SJSA1 (cell line): ENCODE measurements around the gene TUBB3. TPM values are rescaled to one million over a fixed set of nuclear protein-coding genes. Genes with fewer than 3 reads are reported as not detected.
"Not testable (repeated sequence)": the region's sequence is repeated elsewhere in the genome, so short reads cannot be mapped to it uniquely, and the experiment has no call there.

Source experiments
- DNase-seq, 2 experiments: peaks; one replicate each; pipeline ENCODE4 v3.0.0-alpha.2; 2015 to 2020; ENCODE audit warnings: low spot score in 2 of 2, low read depth in 1 of 2
- H3K27ac ChIP-seq: fragments of 250-450 bp; sonication (Bioruptor Pico); 2 replicates; pipeline ENCODE4 v1.5.1; 2020; ENCODE audit warnings: mild to moderate bottlenecking, moderate library complexity
- H3K27me3 ChIP-seq: fragments of 250-450 bp; sonication (Bioruptor Pico); replicated peaks from 2 replicates; pipeline ENCODE4 v1.5.1; 2020; ENCODE audit warnings: mild to moderate bottlenecking, moderate library complexity
- H3K36me3 ChIP-seq: fragments of 250-450 bp; sonication (Bioruptor Pico); 2 replicates; pipeline ENCODE4 v1.5.1; 2020; ENCODE audit warnings: mild to moderate bottlenecking
- H3K4me1 ChIP-seq: fragments of 250-450 bp; sonication (Bioruptor Pico); replicated peaks from 2 replicates; pipeline ENCODE4 v1.6.1; 2021; ENCODE audit warnings: mild to moderate bottlenecking
- H3K4me3 ChIP-seq: fragments of 250-450 bp; sonication (Bioruptor Pico); 2 replicates; pipeline ENCODE4 v1.5.1; 2020; ENCODE audit warnings: mild to moderate bottlenecking
- H3K9me3 ChIP-seq: fragments of 250-450 bp; sonication (Bioruptor Pico); replicated peaks from 2 replicates; pipeline ENCODE4 v1.5.1; 2020; ENCODE audit warnings: mild to moderate bottlenecking
- total RNA-seq: library from RNA; depleted of rRNA; stranded (reverse); fragments of >200 nt; shearing (Covaris generic); gene quantifications from 2 replicates; pipeline ENCODE4 v1.2.3, GENCODE V29; 2014

Gene TUBB3
- total RNA-seq, 1 experiment from 2014 or later, result 104 TPM

DNA sequence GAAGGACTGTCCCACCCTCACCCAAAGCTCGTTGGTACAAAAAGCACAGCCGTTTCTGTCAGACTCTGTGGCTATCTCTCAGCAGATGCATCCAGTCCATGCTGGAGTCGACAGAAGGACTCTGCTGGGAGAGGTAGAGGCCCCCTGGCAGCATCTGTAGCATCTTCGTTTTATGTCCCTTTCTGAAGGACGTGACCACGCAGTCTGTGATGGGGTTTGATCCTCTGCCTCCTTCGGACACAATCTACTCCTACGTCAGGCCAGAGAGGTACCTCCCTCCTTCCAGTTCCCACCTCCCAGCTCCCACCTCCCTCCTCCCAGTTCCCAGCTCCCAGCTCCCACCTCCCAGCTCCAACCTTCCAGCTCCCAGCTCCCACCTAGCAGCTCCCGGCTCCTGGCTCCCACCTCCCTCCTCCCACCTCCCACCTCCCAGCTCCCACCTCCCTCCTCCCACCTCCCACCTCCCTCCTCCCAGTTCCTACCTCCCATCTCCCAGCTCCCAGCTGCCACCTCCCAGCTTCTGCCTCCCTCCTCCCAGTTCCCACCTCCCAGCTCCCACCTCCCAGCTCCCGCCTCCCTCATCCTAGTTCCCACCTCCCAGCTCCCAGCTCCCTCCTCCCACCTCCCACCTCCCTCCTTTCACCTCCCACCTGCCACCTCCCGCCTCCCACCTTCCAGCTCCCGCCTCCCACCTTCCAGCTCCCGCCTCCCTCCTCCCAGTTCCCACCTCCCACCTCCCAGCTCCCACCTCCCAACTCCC lies 15.9 kb upstream of the TUBB3 start:
- DNase-seq, result no peak
- peaks cover 5% of the 10 kb centered on the region for H3K4me1 ChIP-seq
- peaks cover 79% of the 10 kb centered on the region for H3K36me3 ChIP-seq
- no peaks in the 10 kb centered on the region for H3K9me3 ChIP-seq
- H3K4me3 ChIP-seq, result no peak overlapping the region
- H3K27ac ChIP-seq, result no peak overlapping the region
- H3K27me3 ChIP-seq, result no peaks in the 10 kb centered on the region

DNA sequence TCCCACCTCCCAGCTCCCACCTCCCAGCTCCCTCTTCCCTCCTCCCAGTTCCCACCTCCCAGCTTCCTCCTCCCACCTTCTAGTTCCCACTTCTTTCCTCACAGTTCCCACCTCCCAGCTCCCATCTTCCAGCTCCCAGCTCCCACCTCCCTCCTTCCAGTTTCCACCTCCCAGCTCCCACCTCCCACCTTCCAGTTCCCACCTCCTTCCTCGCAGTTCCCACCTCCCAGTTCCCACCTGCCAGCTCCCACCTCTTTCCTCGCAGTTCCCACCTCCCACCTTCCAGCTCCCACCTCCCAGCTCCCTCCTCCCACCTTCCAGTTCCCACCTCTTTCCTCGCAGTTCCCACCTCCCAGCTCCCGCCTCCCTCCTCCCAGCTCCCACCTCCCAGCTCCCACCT lies 14.9 kb upstream of the TUBB3 start:
- Histone ChIP-seq H3K4me1 (peaks cover 5% of the 10 kb centered on the region), H3K36me3 (peaks cover 76% of the 10 kb centered on the region), H3K27me3 (no peaks in the 10 kb centered on the region), H3K9me3 (no peaks in the 10 kb centered on the region), H3K4me3 (no peak overlapping the region), H3K27ac (no peak overlapping the region)
- DNase-seq, result no peak

DNA sequence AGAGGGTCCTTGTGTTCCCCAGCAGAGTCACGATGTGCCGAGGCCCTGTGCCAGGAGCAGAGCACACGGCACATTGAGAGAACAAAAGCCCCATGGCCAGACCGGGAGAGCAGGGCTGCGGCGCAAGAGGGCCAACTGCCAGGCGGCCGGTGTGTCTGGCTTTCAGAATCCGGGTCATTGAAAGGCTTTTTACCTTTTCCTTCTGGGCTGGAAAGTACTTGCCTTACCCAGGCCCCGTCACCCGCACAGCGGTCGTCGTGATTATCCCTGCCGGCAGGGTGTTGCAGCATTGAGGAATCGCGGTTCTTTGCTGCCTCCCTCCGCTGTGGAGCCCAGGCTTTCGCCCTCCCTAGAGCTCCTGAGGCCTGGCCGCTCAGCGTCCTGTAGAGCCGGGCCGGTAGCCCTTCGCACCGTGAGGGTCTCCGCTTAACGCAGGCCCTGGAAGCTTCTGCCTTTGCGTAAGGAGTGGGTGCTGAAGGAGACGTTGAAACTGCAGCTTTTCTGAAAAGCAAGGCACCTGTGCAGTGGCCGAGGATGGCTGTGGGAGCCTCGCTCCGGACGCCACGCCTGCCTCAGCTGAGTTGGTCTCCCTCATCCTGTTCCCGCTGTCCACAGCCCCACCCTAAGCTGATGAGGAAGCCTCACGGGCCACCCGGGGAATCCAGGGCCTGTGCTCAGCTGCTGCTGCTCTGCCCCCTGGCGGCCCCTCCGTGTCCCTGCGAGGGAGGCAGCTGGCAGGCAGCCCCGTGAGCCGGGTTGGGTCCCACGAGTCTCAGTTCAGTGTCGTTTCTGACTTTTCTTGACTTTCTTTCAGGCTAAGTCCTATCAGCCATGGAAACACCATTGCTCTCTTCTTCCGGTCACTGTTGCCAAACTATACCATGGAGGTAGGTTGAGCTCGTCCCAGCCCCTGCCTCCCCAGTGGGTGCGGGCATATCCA lies 13.1 kb upstream of the TUBB3 start:
- Histone ChIP-seq H3K27ac (no peak overlapping the region), H3K4me3 (no peak overlapping the region), H3K9me3 (no peaks in the 10 kb centered on the region), H3K36me3 (peaks cover 59% of the 10 kb centered on the region), H3K27me3 (no peaks in the 10 kb centered on the region), H3K4me1 (peaks cover 5% of the 10 kb centered on the region)
- DNase-seq, result peak; percentile 64 to 86

DNA sequence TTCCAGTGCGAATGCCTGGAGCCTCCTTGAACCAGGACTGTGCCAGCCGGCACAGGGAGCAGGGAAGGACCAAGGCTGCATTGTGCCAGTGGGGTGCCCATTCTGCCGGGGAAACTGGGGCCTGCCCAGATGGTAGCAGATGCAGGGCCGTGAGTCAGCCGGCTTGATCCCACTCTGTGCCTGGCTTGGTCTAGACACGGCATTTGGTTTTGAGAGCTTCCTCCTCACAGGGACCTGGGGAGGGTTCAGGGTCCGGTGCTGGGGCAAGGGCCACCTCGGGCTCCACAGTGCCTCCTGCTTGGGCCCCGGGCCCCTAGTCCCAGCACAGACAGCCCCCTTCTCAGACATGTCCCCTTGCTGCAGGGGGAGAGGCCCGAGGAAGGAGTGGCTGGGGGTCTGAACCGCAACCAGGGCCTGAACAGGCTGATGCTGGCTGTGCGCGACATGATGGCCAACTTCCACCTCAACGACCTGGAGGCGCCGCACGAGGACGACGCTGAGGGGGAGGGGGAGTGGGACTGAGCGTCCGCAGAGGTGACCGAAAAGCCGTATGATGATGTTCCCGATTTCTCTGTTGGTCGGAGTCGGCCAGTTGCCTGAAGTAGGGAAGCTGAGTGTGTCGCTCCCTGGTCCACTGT lies 12.3 kb upstream of the TUBB3 start:
- H3K27ac ChIP-seq, result no peak overlapping the region
- no peak overlapping the region for H3K4me3 ChIP-seq
- peaks cover 51% of the 10 kb centered on the region for H3K36me3 ChIP-seq
- peaks cover 5% of the 10 kb centered on the region for H3K4me1 ChIP-seq
- H3K27me3 ChIP-seq, result no peaks in the 10 kb centered on the region
- DNase-seq, result no peak
- H3K9me3 ChIP-seq, result no peaks in the 10 kb centered on the region

DNA sequence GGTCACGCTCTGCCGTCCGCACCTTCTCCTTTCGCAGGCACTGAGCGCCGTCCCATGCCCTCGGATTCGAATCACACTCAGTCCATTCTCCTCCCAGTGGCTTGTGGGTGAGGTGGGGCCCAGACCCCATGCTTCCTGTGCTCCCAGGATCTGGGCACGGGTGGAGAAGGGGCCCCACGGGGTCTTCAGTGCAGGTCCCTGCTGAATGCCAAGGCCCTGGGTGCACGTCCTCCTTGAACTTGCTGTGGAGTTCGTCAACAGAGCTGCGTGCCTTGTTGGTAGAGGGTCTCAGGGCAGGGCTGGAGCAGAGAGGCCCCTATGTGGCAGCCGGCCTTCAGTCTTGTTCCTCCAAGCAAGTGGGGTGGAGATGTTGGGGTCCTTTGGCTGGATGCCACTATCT lies 11.8 kb upstream of the TUBB3 start:
- no peak overlapping the region for H3K27ac ChIP-seq
- H3K27me3 ChIP-seq, result no peaks in the 10 kb centered on the region
- no peaks in the 10 kb centered on the region for H3K9me3 ChIP-seq
- H3K4me1 ChIP-seq, result peaks cover 5% of the 10 kb centered on the region
- no peak overlapping the region for H3K4me3 ChIP-seq
- peaks cover 46% of the 10 kb centered on the region for H3K36me3 ChIP-seq
- DNase-seq, result no peak

DNA sequence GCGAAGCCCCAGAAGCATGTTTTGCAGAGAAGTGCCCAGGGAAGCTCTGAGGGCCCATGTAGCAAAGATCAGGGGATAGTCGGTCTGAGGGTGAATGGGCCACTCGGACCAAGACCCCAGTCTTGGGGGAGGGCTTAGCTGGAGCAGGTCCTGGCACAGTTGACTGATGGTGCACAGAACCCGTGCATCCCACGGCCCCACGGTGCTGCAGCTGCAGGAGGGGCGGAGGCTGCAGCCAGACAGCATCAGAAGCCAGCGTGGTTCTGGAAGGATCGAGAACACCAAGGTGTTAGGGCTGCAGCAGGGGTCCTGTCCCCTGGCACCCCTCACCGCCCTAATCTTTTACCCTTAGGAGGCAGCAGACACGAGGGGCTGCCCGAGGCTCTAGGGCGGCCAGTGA lies 11.0 kb upstream of the TUBB3 start:
- no peak overlapping the region for H3K27ac ChIP-seq
- H3K36me3 ChIP-seq, result peaks cover 39% of the 10 kb centered on the region
- H3K4me1 ChIP-seq, result peaks cover 6% of the 10 kb centered on the region
- DNase-seq, result no peak
- no peaks in the 10 kb centered on the region for H3K9me3 ChIP-seq
- H3K27me3 ChIP-seq, result no peaks in the 10 kb centered on the region
- no peak overlapping the region for H3K4me3 ChIP-seq

DNA sequence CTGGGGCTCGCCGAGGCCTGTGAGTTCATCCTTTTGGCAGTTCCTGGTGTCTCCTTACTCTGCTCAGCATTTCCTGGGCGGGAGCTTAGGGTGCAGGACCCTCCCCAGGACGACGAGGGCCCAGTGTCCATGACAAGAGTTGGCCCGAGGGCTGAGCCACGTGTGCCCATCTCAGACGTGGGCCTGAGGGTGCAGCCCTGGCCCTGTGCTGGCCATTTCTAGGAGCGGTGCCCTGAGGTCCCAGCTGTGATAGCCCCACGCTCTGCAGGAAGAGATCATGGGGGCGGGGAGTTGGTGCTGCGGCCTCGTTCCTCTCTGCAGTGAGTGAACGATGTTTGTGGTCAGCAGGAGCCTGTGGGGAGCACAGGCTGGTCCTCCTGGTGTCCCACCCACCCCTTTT lies 10.5 kb upstream of the TUBB3 start:
- Histone ChIP-seq H3K4me3 (no peak overlapping the region), H3K4me1 (peaks cover 11% of the 10 kb centered on the region), H3K27me3 (no peaks in the 10 kb centered on the region), H3K36me3 (peaks cover 39% of the 10 kb centered on the region), H3K27ac (no peak overlapping the region), H3K9me3 (no peaks in the 10 kb centered on the region)
- DNase-seq, result no peak

DNA sequence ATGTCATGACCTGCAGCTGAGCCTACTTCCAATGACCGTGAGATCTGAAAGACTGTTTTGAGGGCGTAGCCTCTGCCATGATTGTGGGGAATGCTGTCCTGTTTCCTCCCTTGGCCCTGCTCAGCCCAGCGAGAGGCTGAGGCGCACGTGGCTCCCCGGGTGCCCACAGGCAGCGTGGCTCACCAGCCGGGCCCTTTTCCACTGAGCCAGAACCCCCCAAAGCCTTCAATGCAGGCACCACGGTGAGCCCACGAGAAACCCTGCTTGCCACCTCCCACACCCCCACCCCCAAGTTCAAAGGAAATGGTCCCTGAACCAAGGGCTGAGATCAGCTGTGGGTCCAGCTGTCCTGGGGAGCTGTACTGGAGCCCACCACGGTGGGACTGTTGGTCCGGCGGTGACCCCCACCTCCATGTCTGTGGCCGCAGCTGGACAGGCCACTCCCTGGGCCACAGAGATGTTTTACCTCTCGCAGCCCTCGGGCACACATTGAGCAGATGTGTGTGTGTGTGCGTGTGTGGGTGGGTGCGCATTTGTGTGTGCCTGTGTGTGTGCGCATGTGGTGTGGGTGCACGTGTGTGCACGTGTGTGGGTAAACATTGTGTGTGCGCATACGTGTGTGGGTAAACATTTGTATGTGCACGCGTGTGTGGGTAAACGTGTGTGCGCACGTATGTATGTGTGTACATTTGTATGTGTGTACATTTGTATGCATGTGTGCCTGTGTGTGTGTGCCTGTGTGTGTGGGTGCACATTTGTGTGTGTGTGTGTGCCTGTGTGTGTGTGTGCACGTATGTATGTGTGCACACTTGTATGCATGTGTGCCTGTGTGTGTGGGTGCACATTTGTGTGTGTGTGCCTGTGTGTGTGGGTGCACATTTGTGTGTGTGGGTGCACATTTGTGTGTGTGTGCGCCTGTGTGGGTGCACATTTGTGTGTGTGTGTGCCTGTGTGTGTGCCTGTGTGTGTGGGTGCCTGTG lies 9.4 kb upstream of the TUBB3 start:
- no peak for DNase-seq
- Histone ChIP-seq H3K36me3 (peaks cover 38% of the 10 kb centered on the region), H3K4me1 (peaks cover 21% of the 10 kb centered on the region), H3K9me3 (no peaks in the 10 kb centered on the region), H3K4me3 (no peak overlapping the region), H3K27me3 (no peaks in the 10 kb centered on the region), H3K27ac (no peak overlapping the region)

DNA sequence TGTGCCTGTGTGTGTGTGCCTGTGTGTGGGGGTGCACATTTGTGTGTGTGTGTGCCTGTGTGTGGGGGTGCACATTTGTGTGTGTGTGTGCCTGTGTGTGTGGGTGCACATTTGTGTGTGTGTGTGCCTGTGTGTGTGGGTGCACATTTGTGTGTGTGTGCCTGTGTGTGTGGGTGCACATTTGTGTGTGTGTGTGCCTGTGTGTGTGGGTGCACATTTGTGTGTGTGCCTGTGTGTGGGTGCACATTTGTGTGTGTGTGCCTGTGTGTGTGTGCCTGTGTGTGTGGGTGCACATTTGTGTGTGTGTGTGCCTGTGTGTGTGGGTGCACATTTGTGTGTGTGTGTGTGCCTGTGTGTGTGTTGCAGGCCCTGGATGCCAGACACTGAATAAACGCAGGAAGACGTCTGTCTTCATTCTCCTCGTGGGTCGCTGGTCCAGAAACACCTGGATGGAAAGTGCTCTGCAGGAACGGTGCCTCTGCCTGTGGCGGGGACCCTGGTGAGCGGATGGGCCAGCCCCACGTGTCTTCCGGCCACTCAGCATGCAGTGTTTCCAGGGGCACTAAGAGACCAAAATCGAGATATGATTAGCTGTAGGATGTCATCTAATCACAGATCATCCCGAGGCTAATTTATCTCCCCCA lies 8.4 kb upstream of the TUBB3 start:
- H3K27me3 ChIP-seq, H3K27ac ChIP-seq, H3K4me3 ChIP-seq, DNase-seq, H3K9me3 ChIP-seq: not testable (repeated sequence)
- H3K36me3 ChIP-seq, result peaks cover 28% of the 10 kb centered on the region
- H3K4me1 ChIP-seq, result peaks cover 32% of the 10 kb centered on the region

DNA sequence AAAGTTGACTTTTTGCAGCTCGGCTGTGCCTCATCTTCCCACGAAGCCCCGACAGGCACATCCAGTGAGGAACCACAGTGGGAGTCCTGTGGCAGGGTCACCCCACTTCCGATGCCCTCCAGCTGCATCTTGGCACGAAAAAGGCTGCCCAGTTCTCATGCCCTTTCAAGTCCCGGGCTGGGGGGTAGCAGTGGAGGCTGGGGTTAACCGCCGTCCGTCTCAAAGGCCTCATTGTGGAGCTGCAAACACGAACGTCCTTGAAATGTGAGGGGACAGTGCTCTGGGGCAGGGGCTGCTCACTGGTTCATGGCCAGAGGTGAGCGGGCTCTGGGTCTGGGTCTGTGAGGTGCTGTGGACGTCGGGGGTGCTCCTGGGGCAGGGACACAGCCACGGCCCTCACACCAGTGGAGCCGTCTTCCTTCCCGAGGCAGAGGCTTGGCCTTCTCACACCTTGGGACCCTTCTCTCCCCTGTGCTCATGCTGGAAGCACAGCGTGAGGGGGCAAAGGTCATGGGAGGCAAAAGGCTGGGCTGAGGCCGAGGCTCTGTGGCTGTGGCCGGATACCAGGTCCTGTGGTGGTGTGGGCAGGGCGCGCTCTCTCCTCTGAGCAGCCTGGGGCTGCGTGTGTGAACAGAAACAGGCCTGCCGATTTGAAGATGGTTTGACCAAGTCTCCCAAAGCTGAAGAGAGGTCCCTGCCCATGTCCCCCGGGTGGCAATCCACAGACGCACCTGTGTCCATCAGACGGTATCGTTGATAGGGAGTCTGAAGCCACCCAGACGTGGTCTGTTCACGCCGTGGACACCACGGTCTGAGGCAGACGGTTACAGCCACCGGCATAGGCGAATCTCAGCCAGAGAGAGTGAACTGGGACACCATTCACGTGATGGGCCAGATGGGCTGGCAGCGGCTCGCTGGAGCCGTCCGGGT lies 7.6 kb upstream of the TUBB3 start:
- Histone ChIP-seq H3K27ac (no peak overlapping the region), H3K36me3 (peaks cover 19% of the 10 kb centered on the region), H3K9me3 (no peaks in the 10 kb centered on the region), H3K4me3 (no peak overlapping the region), H3K27me3 (no peaks in the 10 kb centered on the region), H3K4me1 (peaks cover 35% of the 10 kb centered on the region)
- no peak for DNase-seq

DNA sequence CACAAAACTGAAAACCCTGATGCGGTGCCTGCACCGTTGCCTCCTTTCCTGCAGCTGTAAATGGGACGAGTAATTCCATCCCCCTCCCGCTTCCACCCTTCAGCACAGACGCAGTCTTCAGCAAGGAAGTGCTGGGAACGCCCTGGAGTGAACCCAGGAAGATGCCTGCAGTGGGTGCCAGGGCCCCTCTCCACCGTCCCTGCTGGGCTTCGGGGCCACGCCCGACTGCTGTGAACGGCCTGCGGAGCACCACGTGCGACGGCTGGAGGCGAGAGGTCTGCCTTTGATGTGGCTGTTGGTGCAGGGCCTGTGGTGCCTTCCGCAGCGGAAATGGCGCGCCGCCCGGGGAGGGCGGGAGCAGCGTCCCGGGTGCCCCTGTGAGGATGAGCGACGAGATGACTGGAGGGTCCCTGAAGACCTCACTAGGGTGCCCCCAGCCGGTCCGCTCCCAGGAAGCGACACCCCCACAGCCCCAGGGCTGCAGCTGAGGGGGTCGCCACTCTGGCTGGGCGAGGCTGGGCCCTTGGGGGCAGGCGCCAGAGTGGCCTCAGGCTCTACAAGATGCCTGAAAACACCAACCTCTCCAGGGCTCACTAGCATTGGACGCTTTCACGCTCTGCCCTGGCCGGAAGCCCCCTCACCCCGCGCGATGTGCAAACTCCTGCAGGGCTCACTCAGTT lies 5.2 kb upstream of the TUBB3 start:
- peaks cover 56% of the 10 kb centered on the region for H3K4me1 ChIP-seq
- H3K4me3 ChIP-seq, result peak overlapping the region; percentile 30
- 0 out of 2 replicates have a peak, but pooled peaks cover under 1% of the 10 kb centered on the region for H3K9me3 ChIP-seq
- H3K27ac ChIP-seq, result peak overlapping the region; percentile 56
- H3K36me3 ChIP-seq, result peaks cover 3% of the 10 kb centered on the region; the same call in 1 of the 2 replicates
- no peaks in the 10 kb centered on the region for H3K27me3 ChIP-seq
- DNase-seq, result peak; percentile 96 to 97
